A549 treated with CORT108297 at 1 μM for 4 hours (cell line): Measurements from ENCODE around the gene SYNGAP1. TPM values are rescaled to one million over a fixed set of nuclear protein-coding genes. Genes with fewer than 3 reads are reported as not detected.

ENCODE experiments used
- total RNA-seq: library from RNA; stranded (reverse); fragments of 200-300 nt; extraction: Qiagen RNA extraction; gene quantifications from 5 replicates; pipeline ENCODE4 v1.2.3, GENCODE V29; 2022

Gene SYNGAP1
- total RNA-seq, result 3.2 to 6.4 TPM (median 5.2 TPM) in 5 replicates

GRCh38 chr6:33419580-33420490, at the start of gene SYNGAP1:
SYNGAP1 (plus strand) TSS chr6:33420065; CDS start chr6:33420265, 200 bp downstream.

GRCh38 chr6:33391278-33391921, 28.5 kb upstream of the SYNGAP1 start, which contains the start of gene KIFC1:
KIFC1 (plus strand) TSS chr6:33391823; CDS start chr6:33391986, 163 bp downstream.

GRCh38 chr6:33410711-33411631, 8.9 kb upstream of the SYNGAP1 start, which contains the start of gene PHF1:
PHF1 (plus strand) TSS chr6:33411014; CDS start chr6:33412264, 1,250 bp downstream.

GRCh38 chr6:33417903-33418689, 1.8 kb upstream of the SYNGAP1 start, which contains the start of gene CUTA:
CUTA (minus strand) TSS chr6:33418107; CDS start chr6:33418000, 107 bp downstream.

GRCh38 chr6:33454009-33454946, 34.4 kb downstream of the SYNGAP1 start, which contains the start of gene ZBTB9:
ZBTB9 (plus strand) TSS chr6:33454576; CDS start chr6:33455101, 525 bp downstream.

Other genes with a start within 250 kb of the SYNGAP1 start
- 0.52 to 1.2 TPM (median 0.92 TPM) in 5 replicates for gene COL11A2, start 227.6 kb upstream of the SYNGAP1 start, total RNA-seq
- gene RXRB, start 219.4 kb upstream of the SYNGAP1 start, total RNA-seq, result 18.0 to 24.0 TPM (median 21.6 TPM) in 5 replicates
- 111 to 117 TPM (median 113 TPM) in 5 replicates for gene SLC39A7, start 219.2 kb upstream of the SYNGAP1 start, total RNA-seq
- 12.9 to 17.5 TPM (median 16.9 TPM) in 5 replicates for gene HSD17B8, start 215.4 kb upstream of the SYNGAP1 start, total RNA-seq
- 19.3 to 27.2 TPM (median 25.7 TPM) in 5 replicates for gene RING1, start 211.6 kb upstream of the SYNGAP1 start, total RNA-seq
- gene VPS52, start 148.2 kb upstream of the SYNGAP1 start, total RNA-seq, result 14.1 to 20.3 TPM (median 17.1 TPM) in 5 replicates
- gene RPS18, start 148.0 kb upstream of the SYNGAP1 start, total RNA-seq, result 2,485 to 2,639 TPM (median 2,575 TPM) in 5 replicates
- gene B3GALT4, start 142.9 kb upstream of the SYNGAP1 start, total RNA-seq, result 0.42 to 0.93 TPM (median 0.72 TPM) in 5 replicates
- 55.2 to 60.7 TPM (median 56.9 TPM) in 5 replicates for gene WDR46, start 130.8 kb upstream of the SYNGAP1 start, total RNA-seq
- 98.0 to 128 TPM (median 112 TPM) in 5 replicates for gene PFDN6, start 130.5 kb upstream of the SYNGAP1 start, total RNA-seq
- gene RGL2, start 121.1 kb upstream of the SYNGAP1 start, total RNA-seq, result 11.1 to 16.5 TPM (median 15.2 TPM) in 5 replicates
- gene TAPBP, start 106.0 kb upstream of the SYNGAP1 start, total RNA-seq, result 39.1 to 43.3 TPM (median 40.3 TPM) in 5 replicates
- 2.3 to 4.3 TPM (median 4.1 TPM) in 5 replicates for gene ZBTB22, start 102.3 kb upstream of the SYNGAP1 start, total RNA-seq
- 34.7 to 45.1 TPM (median 36.7 TPM) in 5 replicates for gene DAXX, start 97.1 kb upstream of the SYNGAP1 start, total RNA-seq
- gene KIFC1, start 28.2 kb upstream of the SYNGAP1 start, total RNA-seq, result 41.3 to 47.9 TPM (median 45.8 TPM) in 5 replicates
- gene PHF1, start 9.1 kb upstream of the SYNGAP1 start, total RNA-seq, result 12.9 to 20.5 TPM (median 18.7 TPM) in 5 replicates
- 179 to 238 TPM (median 212 TPM) in 5 replicates for gene CUTA, start 2.0 kb upstream of the SYNGAP1 start, total RNA-seq
- gene ZBTB9, start 34.5 kb downstream of the SYNGAP1 start, total RNA-seq, result 10.5 to 11.9 TPM (median 11.8 TPM) in 5 replicates
- gene BAK1, start 160.2 kb downstream of the SYNGAP1 start, total RNA-seq, result 34.0 to 41.4 TPM (median 39.6 TPM) in 5 replicates
- gene ITPR3, start 201.3 kb downstream of the SYNGAP1 start, total RNA-seq, result 31.9 to 49.4 TPM (median 42.7 TPM) in 5 replicates